NK-92 (cell line): ENCODE measurements around the gene NTM.

Experiments
- DNase-seq: peaks from one replicate; lab custom pipeline; 2025; ENCODE audit not compliant: unreplicated experiment; lab: John Stamatoyannopoulos, UW

The NTM gene

GRCh38 chr11:132028380-132029240 lies 658.2 kb downstream of the NTM start:
- no peak for DNase-seq

DNA sequence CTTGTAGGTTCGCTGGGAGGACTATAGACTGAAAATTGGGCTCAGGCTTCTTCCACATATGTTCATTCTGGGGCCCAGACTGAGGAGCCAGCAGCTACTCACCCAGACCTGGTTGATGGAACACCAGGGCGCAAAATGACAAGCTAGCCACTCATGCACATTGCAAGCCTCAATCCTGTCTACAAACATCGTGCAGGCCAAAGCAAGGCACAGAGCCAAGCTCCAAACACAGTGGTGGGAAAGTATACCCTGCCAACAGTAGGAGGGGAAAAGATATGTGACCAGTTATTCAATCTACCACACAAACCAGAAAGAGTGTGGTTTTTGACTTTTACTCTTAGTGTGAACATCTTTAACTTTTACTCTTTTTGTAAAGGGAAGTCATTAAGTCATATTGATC lies 660.5 kb downstream of the NTM start:
- DNase-seq, result no peak

- DNase-seq, result no peak
Measured at GRCh38 chr11:132032555-132032954, 662.1 kb downstream of the NTM start.

- DNase-seq, result no peak
Measured at GRCh38 chr11:132033051-132033450, 662.6 kb downstream of the NTM start.

- no peak for DNase-seq
Measured at GRCh38 chr11:132035228-132035627, 664.8 kb downstream of the NTM start.

GRCh38 chr11:132035766-132036165 lies 665.4 kb downstream of the NTM start:
- DNase-seq, result no peak

GRCh38 chr11:132036220-132036619 lies 665.8 kb downstream of the NTM start:
- no peak for DNase-seq

DNA sequence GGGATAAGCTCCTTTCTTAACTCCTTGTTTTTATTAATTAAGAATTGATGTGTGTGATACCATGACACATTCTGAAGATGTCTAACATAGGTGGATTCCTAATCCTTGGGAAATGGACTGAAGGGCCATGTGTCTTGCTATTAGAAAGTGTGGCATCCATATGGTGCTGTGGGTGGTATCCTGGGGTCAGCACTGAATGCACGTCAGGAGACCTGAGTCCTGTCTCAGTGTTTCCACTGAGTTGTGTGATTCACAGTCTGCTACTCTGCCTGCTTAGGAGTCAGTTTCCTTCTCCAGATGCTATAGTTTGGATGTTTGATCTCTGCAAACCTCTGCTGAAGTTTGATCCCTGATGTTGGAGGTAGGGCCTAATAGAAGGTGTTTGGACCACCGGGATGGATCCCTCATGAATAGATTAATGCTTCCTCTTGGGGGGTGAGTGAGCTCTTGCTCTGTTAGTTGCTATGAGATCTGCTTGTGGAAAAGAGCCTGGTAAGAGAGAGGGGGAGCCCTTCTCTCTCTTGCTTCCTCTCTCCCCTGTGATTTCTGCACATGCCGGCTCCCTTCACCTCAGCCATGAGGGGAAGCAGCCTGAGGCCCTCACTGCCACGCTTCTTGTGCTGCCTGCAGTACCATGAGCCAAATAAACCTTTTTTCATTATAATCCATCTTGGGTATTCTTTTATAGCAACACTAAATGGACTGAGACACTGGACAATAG lies 666.5 kb downstream of the NTM start:
- DNase-seq, result no peak

DNA sequence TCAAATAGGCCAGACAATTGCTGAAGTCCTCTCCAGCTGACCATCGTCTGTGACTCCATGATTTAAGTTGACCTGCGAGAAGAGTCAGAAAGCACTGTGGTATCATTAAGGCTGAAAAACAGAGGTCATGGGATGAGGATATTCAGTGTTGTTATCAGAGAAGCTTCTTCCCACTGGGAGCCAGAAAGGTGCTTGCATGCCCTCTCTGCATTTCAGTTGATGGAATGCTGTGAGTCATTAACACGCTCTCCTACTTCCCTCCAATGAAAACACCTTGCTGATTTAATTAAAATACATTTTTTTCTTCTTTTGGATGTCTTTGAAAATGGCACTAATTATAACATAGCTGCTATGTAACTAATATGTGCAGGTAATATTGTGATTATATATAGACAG lies 667.0 kb downstream of the NTM start:
- no peak for DNase-seq

GRCh38 chr11:132037956-132038355 lies 667.5 kb downstream of the NTM start:
- no peak for DNase-seq

DNA sequence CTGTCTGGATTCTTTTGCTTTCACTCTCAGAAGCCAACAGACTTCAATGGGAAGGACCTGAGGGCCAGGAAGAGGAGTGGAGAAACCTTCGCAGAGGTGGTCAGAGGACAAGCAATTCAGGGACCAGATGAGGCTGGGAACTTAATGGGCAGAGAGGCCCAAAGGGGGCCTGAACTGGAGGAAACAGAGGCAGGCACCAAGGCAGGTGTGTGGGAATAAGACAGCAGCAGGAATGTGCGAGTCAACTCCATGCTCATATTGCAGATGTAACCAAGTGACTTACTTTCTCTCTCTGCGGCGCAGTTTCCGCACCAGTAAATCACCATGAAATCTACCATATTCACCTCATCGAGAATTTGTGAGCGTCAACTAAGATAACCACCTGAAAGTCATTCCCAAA lies 669.1 kb downstream of the NTM start:
- no peak for DNase-seq

GRCh38 chr11:132042296-132042695 lies 671.9 kb downstream of the NTM start:
- no peak for DNase-seq

DNA sequence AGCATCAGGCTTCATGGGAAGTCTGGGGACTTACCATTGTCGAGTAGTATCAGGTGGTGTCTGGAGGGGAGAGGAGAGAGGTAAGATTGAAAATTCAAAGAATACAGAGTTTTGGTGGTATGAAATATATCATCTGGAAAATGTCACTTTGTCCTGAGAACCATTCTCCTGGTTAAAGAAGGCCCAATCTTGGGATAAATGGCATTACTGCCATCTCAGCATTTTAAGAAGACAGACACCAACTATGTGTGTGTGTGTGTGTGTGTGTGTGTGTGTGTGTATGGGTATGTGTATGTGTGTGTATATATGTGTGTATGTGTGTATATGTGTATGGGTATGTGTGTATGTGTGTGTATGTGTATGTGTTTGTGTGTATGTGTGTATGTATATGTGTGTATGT lies 673.3 kb downstream of the NTM start:
- DNase-seq, result no peak

DNA sequence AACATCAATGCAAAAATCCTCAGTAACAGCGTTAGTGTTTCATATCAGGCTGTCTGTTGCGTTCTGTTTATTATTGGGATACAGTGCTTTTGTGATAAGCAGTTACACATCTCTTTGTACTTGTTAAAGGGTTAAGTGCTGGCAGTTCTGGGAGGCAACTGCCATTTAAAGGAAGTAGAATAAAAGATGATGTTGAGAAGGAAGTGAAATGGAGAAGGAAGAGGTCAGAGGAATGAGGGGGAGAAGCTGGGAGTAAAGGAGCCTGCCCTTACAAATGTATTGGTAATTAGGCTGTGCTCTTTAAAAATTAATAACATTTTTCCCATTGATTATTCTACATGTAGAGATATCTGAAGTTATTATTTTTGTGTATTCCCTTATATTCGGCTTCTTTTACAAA lies 674.7 kb downstream of the NTM start:
- no peak for DNase-seq

- DNase-seq, result no peak
Measured at GRCh38 chr11:132046288-132046865, 676.0 kb downstream of the NTM start.

GRCh38 chr11:132047167-132047566 lies 676.8 kb downstream of the NTM start:
- DNase-seq, result no peak

DNA sequence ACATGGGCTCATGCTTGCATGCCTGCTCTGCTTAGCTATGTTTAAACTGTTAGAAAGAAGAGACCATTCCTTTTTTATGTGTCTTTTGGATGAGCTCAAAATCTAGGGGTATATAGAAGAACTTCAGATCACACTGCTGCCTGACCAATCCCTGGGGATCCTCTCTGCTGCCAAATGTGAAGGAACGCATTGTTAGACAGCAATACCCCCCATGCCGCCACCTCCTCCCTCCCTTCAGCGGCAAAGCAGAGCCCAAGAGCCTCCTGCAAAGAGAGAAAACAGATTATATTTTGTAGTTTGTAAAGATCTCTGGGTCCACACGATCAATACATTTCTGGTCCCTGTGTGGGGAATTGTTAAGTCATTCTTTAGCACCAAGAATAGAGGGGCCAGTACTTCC lies 677.6 kb downstream of the NTM start:
- no peak for DNase-seq

DNA sequence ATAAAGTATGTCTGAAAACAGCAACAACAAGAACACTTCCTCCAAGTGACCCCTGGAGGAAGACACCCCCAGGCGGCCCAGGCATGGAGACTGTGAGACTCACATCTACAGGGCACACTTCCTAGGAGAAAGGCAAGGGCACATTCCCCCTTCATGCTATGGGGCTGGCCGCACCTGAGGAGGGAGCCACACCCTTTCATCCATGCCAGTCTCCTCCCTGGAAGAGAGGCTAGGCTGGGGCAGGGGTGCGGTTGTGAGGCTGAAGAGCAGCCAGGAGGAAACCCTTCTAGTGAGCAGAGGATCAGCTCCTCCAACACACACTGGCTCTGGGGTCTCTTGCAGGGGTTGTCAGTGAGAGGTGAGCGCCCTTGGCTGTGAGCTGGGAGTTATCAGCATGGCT lies 678.8 kb downstream of the NTM start:
- no peak for DNase-seq

- no peak for DNase-seq
Measured at GRCh38 chr11:132050049-132050448, 679.6 kb downstream of the NTM start.

DNA sequence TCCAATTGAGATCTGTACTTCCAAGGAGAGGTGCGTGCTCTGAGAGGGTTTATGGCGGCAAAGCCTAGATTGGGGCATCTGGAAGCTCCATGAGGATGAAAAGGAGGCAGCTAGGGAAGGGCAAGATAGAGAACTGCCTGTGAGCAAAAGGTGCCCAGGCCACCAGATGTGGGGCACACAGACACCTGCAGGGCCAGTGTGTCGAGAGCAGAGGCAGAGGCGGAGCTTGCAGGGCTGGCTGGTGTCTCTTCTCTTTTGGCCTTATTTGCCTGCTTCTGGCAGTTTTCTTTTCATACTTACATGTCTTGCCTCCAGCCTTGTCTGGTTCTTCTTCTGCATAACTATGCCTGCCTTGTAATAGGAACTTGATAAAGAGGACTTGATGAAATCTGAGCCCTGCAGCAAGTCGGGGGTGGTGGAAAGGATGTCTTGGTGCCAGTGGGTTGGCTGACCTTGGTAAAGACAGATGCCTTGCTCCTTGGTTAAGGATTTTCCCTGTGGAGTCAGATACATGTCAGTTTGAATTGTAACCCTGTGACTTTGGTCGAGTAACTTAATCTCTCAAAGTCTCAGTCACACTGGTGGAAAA lies 680.3 kb downstream of the NTM start:
- no peak for DNase-seq

GRCh38 chr11:132051704-132052103 lies 681.3 kb downstream of the NTM start:
- DNase-seq, result no peak

DNA sequence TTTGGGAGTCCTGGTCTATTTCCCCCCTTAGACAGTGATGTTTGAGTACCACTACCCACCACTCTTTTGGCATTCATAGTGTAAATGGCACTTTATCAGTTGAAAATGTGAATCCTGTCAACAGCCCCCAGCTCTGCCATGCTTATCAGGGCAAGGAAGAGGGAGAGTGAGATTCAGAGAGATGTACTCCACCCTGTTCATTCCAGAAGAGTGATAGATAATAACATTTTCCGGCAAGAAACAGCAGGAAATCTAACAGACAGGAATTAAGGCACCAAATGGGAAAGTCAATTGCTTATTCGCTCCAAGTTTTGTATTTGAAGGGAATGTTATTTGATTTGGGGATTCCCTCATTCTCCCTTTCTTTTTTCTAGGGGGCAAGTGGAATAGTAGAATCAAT lies 681.9 kb downstream of the NTM start:
- no peak for DNase-seq
